ENCODE data around the gene SPG11. TPM values are rescaled to one million over a fixed set of nuclear protein-coding genes. Genes with fewer than 3 reads are reported as not detected.

The SPG11 gene
- total RNA-seq, 2 donors from 2014 or later = 60.2 to 61.6 TPM

GRCh38 chr15:44580105-44580504 is 83.4 kb downstream of the SPG11 start:
- 100% methylated on average over 2 of the region's 2 CpGs; no CpG with 5 or more reads in 1 of the 2 experiments for WGBS, 2 experiments (ENCODE audit: insufficient coverage in 1 of 2, insufficient read length in 1 of 2)
- peaks cover 59% of the 10 kb centered on the region for H3K36me3 ChIP-seq (ENCODE audit: control insufficient read depth, insufficient read depth, low read length)
- Mint-ChIP-seq H3K27ac (no peak overlapping the region), H3K9me3 (no peaks in the 10 kb centered on the region), H3K4me3 (no peak overlapping the region), H3K4me1 (no peaks in the 10 kb centered on the region), H3K36me3 (ENCODE audit: low read depth) (peaks cover 56% of the 10 kb centered on the region), H3K27me3 (ENCODE audit: insufficient read depth) (no peaks in the 10 kb centered on the region)
- TF ChIP-seq CTCF (conservative IDR thresholded peaks at IDR 0.05) = no peak
- H3K4me1 ChIP-seq (ENCODE audit: control insufficient read depth, insufficient read depth, low read length) = no peaks in the 10 kb centered on the region
- no peak for DNase-seq
- no peaks in the 10 kb centered on the region for H3K9me3 ChIP-seq (ENCODE audit: control insufficient read depth, low read length)
- no peak overlapping the region for H3K27ac ChIP-seq (ENCODE audit: low read depth, low read length)
- no peaks in the 10 kb centered on the region for H3K27me3 ChIP-seq (ENCODE audit: control insufficient read depth, insufficient read depth, low read length, poor library complexity, severe bottlenecking)
- H3K4me3 ChIP-seq (ENCODE audit: low read length) = no peak overlapping the region
- no peak overlapping the region for H3K9ac ChIP-seq (ENCODE audit: extremely low read depth, low read length, poor library complexity, severe bottlenecking)

- Histone ChIP-seq H3K9ac (ENCODE audit: extremely low read depth, low read length, poor library complexity, severe bottlenecking) (no peak overlapping the region), H3K9me3 (ENCODE audit: control insufficient read depth, low read length) (peaks cover 4% of the 10 kb centered on the region), H3K4me1 (ENCODE audit: control insufficient read depth, insufficient read depth, low read length) (no peaks in the 10 kb centered on the region), H3K36me3 (ENCODE audit: control insufficient read depth, insufficient read depth, low read length) (peaks cover 55% of the 10 kb centered on the region), H3K4me3 (ENCODE audit: low read length) (no peak overlapping the region), H3K27ac (ENCODE audit: low read depth, low read length) (no peak overlapping the region), H3K27me3 (ENCODE audit: control insufficient read depth, insufficient read depth, low read length, poor library complexity, severe bottlenecking) (no peaks in the 10 kb centered on the region)
- H3K36me3 Mint-ChIP-seq (ENCODE audit: low read depth) = peaks cover 51% of the 10 kb centered on the region
- TF ChIP-seq CTCF (conservative IDR thresholded peaks at IDR 0.05) = no peak
- H3K27me3 Mint-ChIP-seq (ENCODE audit: insufficient read depth) = no peaks in the 10 kb centered on the region
- no peaks in the 10 kb centered on the region for H3K9me3 Mint-ChIP-seq
- no peak for DNase-seq
- no peak overlapping the region for H3K4me3 Mint-ChIP-seq
- H3K4me1 Mint-ChIP-seq = no peaks in the 10 kb centered on the region
- H3K27ac Mint-ChIP-seq = no peak overlapping the region
- 91% methylated on average over 1 of the region's 1 CpG; no CpG with 5 or more reads in 1 of the 2 experiments for whole genome bisulfite sequencing, 2 experiments (ENCODE audit: insufficient coverage in 1 of 2, insufficient read length in 1 of 2)
Observed at GRCh38 chr15:44574734-44575133, 88.7 kb downstream of the SPG11 start.

DNA sequence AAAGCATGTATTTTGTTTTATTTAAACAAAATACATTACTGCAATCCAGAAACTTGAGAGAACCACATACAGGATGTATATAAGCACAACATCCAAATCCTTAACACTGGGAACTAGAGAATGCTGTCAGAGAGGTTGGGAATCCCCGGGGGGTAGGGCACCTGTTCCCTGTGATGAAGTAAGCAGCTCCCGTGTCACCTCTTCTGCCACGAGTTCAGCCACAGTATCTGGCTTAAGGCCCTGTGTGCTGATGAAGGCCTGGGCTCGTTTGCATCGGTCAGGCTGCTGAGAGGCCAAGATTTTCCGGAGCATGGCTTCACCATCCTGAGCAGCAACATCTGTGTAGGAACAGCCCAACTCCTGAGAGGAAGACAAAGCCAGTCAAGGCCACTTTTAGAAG is 90.1 kb downstream of the SPG11 start:
- H3K36me3 ChIP-seq (ENCODE audit: control insufficient read depth, insufficient read depth, low read length) = peaks cover 49% of the 10 kb centered on the region
- H3K4me1 ChIP-seq (ENCODE audit: control insufficient read depth, insufficient read depth, low read length) = no peaks in the 10 kb centered on the region
- no peaks in the 10 kb centered on the region for H3K4me1 Mint-ChIP-seq
- no peak for TF ChIP-seq CTCF (conservative IDR thresholded peaks at IDR 0.05)
- H3K9me3 ChIP-seq (ENCODE audit: control insufficient read depth, low read length) = peaks cover 4% of the 10 kb centered on the region
- no peak overlapping the region for H3K4me3 Mint-ChIP-seq
- no peaks in the 10 kb centered on the region for H3K9me3 Mint-ChIP-seq
- H3K4me3 ChIP-seq (ENCODE audit: low read length) = no peak overlapping the region
- no peak overlapping the region for H3K9ac ChIP-seq (ENCODE audit: extremely low read depth, low read length, poor library complexity, severe bottlenecking)
- no peak for DNase-seq
- H3K27me3 ChIP-seq (ENCODE audit: control insufficient read depth, insufficient read depth, low read length, poor library complexity, severe bottlenecking) = no peaks in the 10 kb centered on the region
- H3K27me3 Mint-ChIP-seq (ENCODE audit: insufficient read depth) = no peaks in the 10 kb centered on the region
- peaks cover 55% of the 10 kb centered on the region for H3K36me3 Mint-ChIP-seq (ENCODE audit: low read depth)
- no peak overlapping the region for H3K27ac Mint-ChIP-seq
- H3K27ac ChIP-seq (ENCODE audit: low read depth, low read length) = no peak overlapping the region
- WGBS, 2 experiments (ENCODE audit: insufficient coverage in 1 of 2, insufficient read length in 1 of 2) = 93 to 95% methylated on average over 6 of the region's 6 CpGs
